A549 (cell line): ENCODE data around the gene OR3A2.

Experiments used
- BCL3 ChIP-seq: fragments of >200 bp; sonication (Bioruptor Twin); formaldehyde crosslinking; IDR thresholded peaks from 3 replicates; pipeline ENCODE4 v1.6.1; 2016
- CTCF ChIP-seq: fragments of >200 bp; sonication (Bioruptor Twin); formaldehyde crosslinking; IDR thresholded peaks from 3 replicates; pipeline ENCODE4 v1.5.1; 2016
- MAX ChIP-seq: IDR thresholded peaks from 2 replicates; pipeline ENCODE4 v1.6.1; 2012
- MYC ChIP-seq: IDR thresholded peaks from 2 replicates; pipeline ENCODE4 v1.6.1; 2012; ENCODE audit warnings: mild to moderate bottlenecking, inconsistent platforms, low read length, improper control_type of control experiment, borderline replicate concordance
- POLR2A ChIP-seq: IDR thresholded peaks from 2 replicates; pipeline ENCODE4 v1.6.1; 2012; ENCODE audit warnings: mild to moderate bottlenecking, low read length
- RNF2 ChIP-seq: fragments of 200-600 bp; sonication (generic); IDR thresholded peaks from 2 replicates; pipeline ENCODE4 v1.6.1; 2016; ENCODE audit warnings: low read depth, mild to moderate bottlenecking, antibody characterized with exemption, moderate library complexity, borderline replicate concordance
- SREBF2 ChIP-seq: fragments of 450-650 bp; IDR thresholded peaks from 2 replicates; pipeline ENCODE4 v1.6.1; 2014; ENCODE audit warnings: mild to moderate bottlenecking, moderate library complexity
- TF ChIP-seq, protein P1 (sequence below): fragments of 200-600 bp; sonication (generic); IDR thresholded peaks from 2 replicates; pipeline ENCODE4 v1.6.1; 2016; ENCODE audit warnings: antibody characterized with exemption, mild to moderate bottlenecking, moderate library complexity

- TF ChIP-seq CTCF = no peak
- no peak for TF ChIP-seq POLR2A
- TF ChIP-seq RNF2 = no peak
- TF ChIP-seq MYC = no peak
- no peak for TF ChIP-seq BCL3
- TF ChIP-seq, protein P1, sequence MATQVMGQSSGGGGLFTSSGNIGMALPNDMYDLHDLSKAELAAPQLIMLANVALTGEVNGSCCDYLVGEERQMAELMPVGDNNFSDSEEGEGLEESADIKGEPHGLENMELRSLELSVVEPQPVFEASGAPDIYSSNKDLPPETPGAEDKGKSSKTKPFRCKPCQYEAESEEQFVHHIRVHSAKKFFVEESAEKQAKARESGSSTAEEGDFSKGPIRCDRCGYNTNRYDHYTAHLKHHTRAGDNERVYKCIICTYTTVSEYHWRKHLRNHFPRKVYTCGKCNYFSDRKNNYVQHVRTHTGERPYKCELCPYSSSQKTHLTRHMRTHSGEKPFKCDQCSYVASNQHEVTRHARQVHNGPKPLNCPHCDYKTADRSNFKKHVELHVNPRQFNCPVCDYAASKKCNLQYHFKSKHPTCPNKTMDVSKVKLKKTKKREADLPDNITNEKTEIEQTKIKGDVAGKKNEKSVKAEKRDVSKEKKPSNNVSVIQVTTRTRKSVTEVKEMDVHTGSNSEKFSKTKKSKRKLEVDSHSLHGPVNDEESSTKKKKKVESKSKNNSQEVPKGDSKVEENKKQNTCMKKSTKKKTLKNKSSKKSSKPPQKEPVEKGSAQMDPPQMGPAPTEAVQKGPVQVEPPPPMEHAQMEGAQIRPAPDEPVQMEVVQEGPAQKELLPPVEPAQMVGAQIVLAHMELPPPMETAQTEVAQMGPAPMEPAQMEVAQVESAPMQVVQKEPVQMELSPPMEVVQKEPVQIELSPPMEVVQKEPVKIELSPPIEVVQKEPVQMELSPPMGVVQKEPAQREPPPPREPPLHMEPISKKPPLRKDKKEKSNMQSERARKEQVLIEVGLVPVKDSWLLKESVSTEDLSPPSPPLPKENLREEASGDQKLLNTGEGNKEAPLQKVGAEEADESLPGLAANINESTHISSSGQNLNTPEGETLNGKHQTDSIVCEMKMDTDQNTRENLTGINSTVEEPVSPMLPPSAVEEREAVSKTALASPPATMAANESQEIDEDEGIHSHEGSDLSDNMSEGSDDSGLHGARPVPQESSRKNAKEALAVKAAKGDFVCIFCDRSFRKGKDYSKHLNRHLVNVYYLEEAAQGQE = no peak
- no peak for TF ChIP-seq SREBF2
- TF ChIP-seq MAX = no peak
Observed at GRCh38 chr17:3433741-3434140, 47.6 kb upstream of the OR3A2 start, which contains the start of gene OR1E2.
